ENCODE data around the gene PXDN. TPM values are rescaled to one million over a fixed set of nuclear protein-coding genes. Genes with fewer than 3 reads are reported as not detected.

PXDN gene
- total RNA-seq, 4 donors from 2014 or later: 0.72 to 10.9 (median 5.9) TPM

GRCh38 chr2:1745171-1746023 lies 1.1 kb upstream of the PXDN start:
- intact Hi-C loops (cut with DNase I): loop anchor here (10.0 kb wide), 1 partner anchor 151 kb away; no protein-coding TSS in a partner anchor
- peaks cover 8 to 36% (median 13%) of the 10 kb centered on the region in 3 donors for H3K4me1 ChIP-seq
- H3K27ac ChIP-seq: peak overlapping the region in 3 of 4 donors; percentile 79 to 94 (median 92)
- H3K36me3 ChIP-seq: no peaks in the 10 kb centered on the region
- peaks cover 0 to 82% (median 2%) of the 10 kb centered on the region in 4 donors for H3K27me3 ChIP-seq
- DNase-seq: no peak
- 58 to 66% methylated on average over 13 to 18 of the region's 26 CpGs for WGBS, 2 donors
- TF ChIP-seq, protein P1, sequence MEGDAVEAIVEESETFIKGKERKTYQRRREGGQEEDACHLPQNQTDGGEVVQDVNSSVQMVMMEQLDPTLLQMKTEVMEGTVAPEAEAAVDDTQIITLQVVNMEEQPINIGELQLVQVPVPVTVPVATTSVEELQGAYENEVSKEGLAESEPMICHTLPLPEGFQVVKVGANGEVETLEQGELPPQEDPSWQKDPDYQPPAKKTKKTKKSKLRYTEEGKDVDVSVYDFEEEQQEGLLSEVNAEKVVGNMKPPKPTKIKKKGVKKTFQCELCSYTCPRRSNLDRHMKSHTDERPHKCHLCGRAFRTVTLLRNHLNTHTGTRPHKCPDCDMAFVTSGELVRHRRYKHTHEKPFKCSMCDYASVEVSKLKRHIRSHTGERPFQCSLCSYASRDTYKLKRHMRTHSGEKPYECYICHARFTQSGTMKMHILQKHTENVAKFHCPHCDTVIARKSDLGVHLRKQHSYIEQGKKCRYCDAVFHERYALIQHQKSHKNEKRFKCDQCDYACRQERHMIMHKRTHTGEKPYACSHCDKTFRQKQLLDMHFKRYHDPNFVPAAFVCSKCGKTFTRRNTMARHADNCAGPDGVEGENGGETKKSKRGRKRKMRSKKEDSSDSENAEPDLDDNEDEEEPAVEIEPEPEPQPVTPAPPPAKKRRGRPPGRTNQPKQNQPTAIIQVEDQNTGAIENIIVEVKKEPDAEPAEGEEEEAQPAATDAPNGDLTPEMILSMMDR (IDR thresholded peaks at IDR 0.05): no peak
- TF ChIP-seq POLR2A (IDR thresholded peaks at IDR 0.05): no peak
- peak overlapping the region; percentile 28 to 86 (median 60) for H3K4me3 ChIP-seq
- H3K9me3 ChIP-seq: no peaks in the 10 kb centered on the region

DNA sequence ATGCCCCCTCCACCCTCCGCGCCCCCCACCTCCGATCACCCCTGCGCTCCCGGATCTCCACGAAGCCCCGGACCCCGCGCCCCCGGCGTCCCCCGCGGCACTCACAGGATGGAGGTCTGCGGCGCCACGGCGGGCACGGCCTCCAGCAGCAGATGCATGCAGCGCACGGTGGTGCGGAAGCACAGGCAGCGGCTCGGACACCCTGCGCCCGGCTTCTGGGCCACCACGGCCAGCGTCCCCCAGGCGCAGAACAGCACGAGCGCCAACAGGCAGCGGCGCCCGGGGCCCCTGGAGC lies 217 bp downstream of the PXDN start:
- Histone ChIP-seq H3K27ac (peak overlapping the region; percentile 79 to 94 (median 91)), H3K36me3 (no peaks in the 10 kb centered on the region), H3K4me3 (peak overlapping the region; percentile 28 to 86 (median 60)), H3K9me3 (no peaks in the 10 kb centered on the region), H3K27me3 (peaks cover 0 to 79% (median 2%) of the 10 kb centered on the region in 4 donors), H3K4me1 (peaks cover 8 to 49% (median 17%) of the 10 kb centered on the region in 3 donors)
- intact Hi-C loops (cut with DNase I): loop anchor here (10.0 kb wide), 1 partner anchor 149 kb away; no protein-coding TSS in a partner anchor
- WGBS, 2 donors: no CpG with 5 or more reads among the region's 33 CpGs
- no peak for TF ChIP-seq POLR2A (IDR thresholded peaks at IDR 0.05)
- TF ChIP-seq, protein P1 (IDR thresholded peaks at IDR 0.05): no peak
- no peak for DNase-seq

DNA sequence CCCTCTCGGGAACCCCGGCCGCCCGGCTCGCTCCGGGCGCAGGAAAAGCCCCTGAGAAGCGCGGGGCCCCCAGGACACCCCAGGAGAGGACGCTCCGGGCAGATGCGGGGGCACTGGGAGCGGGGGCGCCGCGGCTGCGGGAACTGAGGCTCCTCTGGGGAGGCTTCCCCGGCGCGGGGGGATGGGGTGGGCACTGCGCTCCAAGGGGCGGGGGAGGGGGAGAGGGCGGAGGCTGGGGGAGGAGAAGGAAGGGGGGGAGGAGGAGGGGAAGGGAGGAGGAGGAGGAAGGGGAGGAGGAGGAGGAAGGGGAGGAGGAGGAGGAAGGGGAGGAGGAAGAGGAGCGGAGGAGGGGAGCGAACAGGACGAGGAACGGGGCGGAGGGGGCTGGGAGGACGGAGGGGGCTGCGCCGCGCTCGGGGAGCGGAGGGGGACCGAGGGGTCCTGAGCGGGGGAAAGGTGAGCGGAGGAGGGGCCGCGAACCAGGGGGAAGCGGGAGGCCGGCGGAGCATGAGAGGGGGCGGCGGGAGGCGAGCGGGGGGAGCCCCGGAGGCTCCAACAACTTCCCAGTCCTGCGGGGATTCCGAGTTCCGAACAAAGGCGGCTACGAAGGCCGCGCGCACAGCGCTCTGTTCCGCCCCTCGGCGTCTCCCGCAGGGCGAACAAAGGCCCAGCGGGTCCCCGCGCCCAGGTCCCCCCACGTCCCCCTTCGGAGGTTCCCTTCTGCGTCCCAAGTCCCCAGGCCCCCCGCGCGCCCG lies 742 bp downstream of the PXDN start:
- no peak for DNase-seq
- Histone ChIP-seq H3K27me3 (peaks cover 0 to 75% (median 2%) of the 10 kb centered on the region in 4 donors), H3K4me1 (peaks cover 8 to 54% (median 17%) of the 10 kb centered on the region in 3 donors), H3K27ac (peak overlapping the region; percentile 79 to 94 (median 91)), H3K36me3 (no peaks in the 10 kb centered on the region), H3K4me3 (peak overlapping the region; percentile 28 to 86 (median 60)), H3K9me3 (no peaks in the 10 kb centered on the region)
- intact Hi-C loops (cut with DNase I): loop anchor here (10.0 kb wide), 1 partner anchor 149 kb away; no protein-coding TSS in a partner anchor
- TF ChIP-seq POLR2A (IDR thresholded peaks at IDR 0.05): no peak
- TF ChIP-seq, protein P1 (IDR thresholded peaks at IDR 0.05): no peak
- 0 to 1% methylated on average over 19 to 24 of the region's 71 CpGs for WGBS, 2 donors

- no peak for DNase-seq
- H3K27me3 ChIP-seq: peaks cover 0 to 70% (median 2%) of the 10 kb centered on the region in 4 donors
- intact Hi-C loops (cut with DNase I): loop anchor here (10.0 kb wide), 1 partner anchor 148 kb away; no protein-coding TSS in a partner anchor
- H3K9me3 ChIP-seq: no peaks in the 10 kb centered on the region
- WGBS, 2 donors: 21% methylated on average over 21 of the region's 54 CpGs; no CpG with 5 or more reads in 1 of the 2 donors
- no peaks in the 10 kb centered on the region for H3K36me3 ChIP-seq
- peaks cover 8 to 57% (median 17%) of the 10 kb centered on the region in 3 donors for H3K4me1 ChIP-seq
- TF ChIP-seq POLR2A (IDR thresholded peaks at IDR 0.05): no peak
- TF ChIP-seq, protein P1 (IDR thresholded peaks at IDR 0.05): peak in 4 of 6 experiments; percentile 39 to 54 (median 46)
- peak overlapping the region; percentile 79 to 94 (median 91) for H3K27ac ChIP-seq
- peak overlapping the region; percentile 28 to 86 (median 60) for H3K4me3 ChIP-seq
Observed at GRCh38 chr2:1742681-1743395, 1.5 kb downstream of the PXDN start.

Measured in esophagus squamous epithelium (tissue), 5 donors.